ENCODE measurements around the gene SPRR2E.
"Not testable (repeated sequence)": the region's sequence is repeated elsewhere in the genome, so short reads cannot be mapped to it uniquely, and the experiment has no call there.

Gene SPRR2E

GRCh38 chr1:153094426-153094825 lies at the start of gene SPRR2E:
Gene SPRR2E (minus strand): TSS chr1:153094526. CDS start chr1:153093751, 775 bp downstream.
- DNase-seq: no peak

GRCh38 chr1:153141377-153141776 lies 47.1 kb upstream of the SPRR2E start:
- DNase-seq: no peak

- DNase-seq: no peak
These were observed 46.2 kb upstream of the SPRR2E start for GRCh38 chr1:153140484-153140883.

GRCh38 chr1:153133743-153134142 lies 39.4 kb upstream of the SPRR2E start:
- DNase-seq: no peak

- DNase-seq: no peak
These were observed 38.9 kb upstream of the SPRR2E start for GRCh38 chr1:153133267-153133666.

GRCh38 chr1:153128688-153129087 lies 34.4 kb upstream of the SPRR2E start:
- DNase-seq: not testable (repeated sequence)

GRCh38 chr1:153127296-153127695 lies 33.0 kb upstream of the SPRR2E start:
- no peak for DNase-seq

- no peak for DNase-seq
These were observed 31.2 kb upstream of the SPRR2E start for GRCh38 chr1:153125536-153125935.

GRCh38 chr1:153123793-153124192 lies 29.5 kb upstream of the SPRR2E start:
- DNase-seq: not testable (repeated sequence)

GRCh38 chr1:153122831-153123421 lies 28.6 kb upstream of the SPRR2E start:
- no peak for DNase-seq

- no peak for DNase-seq
These were observed 26.6 kb upstream of the SPRR2E start for GRCh38 chr1:153120945-153121344.

- DNase-seq: no peak
These were observed 25.2 kb upstream of the SPRR2E start for GRCh38 chr1:153119491-153119971.

- not testable (repeated sequence) for DNase-seq
These were observed 20.9 kb upstream of the SPRR2E start for GRCh38 chr1:153115264-153115663.

GRCh38 chr1:153113416-153113815 lies 19.1 kb upstream of the SPRR2E start, which contains the start of gene SPRR2F:
Gene SPRR2F (minus strand): TSS chr1:153113516. CDS start chr1:153112733, 783 bp downstream.
- no peak for DNase-seq

GRCh38 chr1:153112454-153112853 lies 18.1 kb upstream of the SPRR2E start:
- not testable (repeated sequence) for DNase-seq

- no peak for DNase-seq
These were observed 5.9 kb upstream of the SPRR2E start for GRCh38 chr1:153100245-153100644.

- DNase-seq: no peak
These were observed 5.2 kb upstream of the SPRR2E start for GRCh38 chr1:153099461-153100045.

- no peak for DNase-seq
These were observed 1.4 kb upstream of the SPRR2E start for GRCh38 chr1:153095764-153096163.

- no peak for DNase-seq
These were observed 6.7 kb downstream of the SPRR2E start for GRCh38 chr1:153087652-153088051.

- DNase-seq: no peak
These were observed 12.6 kb downstream of the SPRR2E start for GRCh38 chr1:153081736-153082135.

GRCh38 chr1:153072806-153073726 lies 21.3 kb downstream of the SPRR2E start:
- no peak for DNase-seq

- no peak for DNase-seq
These were observed 22.8 kb downstream of the SPRR2E start, which contains the start of gene SPRR2B for GRCh38 chr1:153071511-153071910. Gene SPRR2B (minus strand): TSS chr1:153071611. CDS start chr1:153070839, 772 bp downstream.

GRCh38 chr1:153070243-153070642 lies 24.1 kb downstream of the SPRR2E start:
- no peak for DNase-seq

Measured in stimulated activated CD4-positive, alpha-beta T cell treated with anti-CD3 and anti-CD28 coated beads, Interleukin-12 subunit alpha, Interleukin-12 subunit beta, amount 100 ng/mL, for 4 hours (primary cell).